Adrenal gland (tissue), 12 donors: ENCODE measurements around the gene C15orf61. TPM values are rescaled to one million over a fixed set of nuclear protein-coding genes. Genes with fewer than 3 reads are reported as not detected.

ENCODE experiments used
- DNase-seq, 7 donors: peaks; one replicate each; pipeline ENCODE4 v3.0.0-alpha.2; 2019 to 2020
- H3K27ac ChIP-seq, 5 donors: fragments of 200-600 bp; sonication (generic) in 4 of 5; 1 replicate in 3 of 5; 2 replicates in 2 of 5; pipeline versions ENCODE4 v1.5.1 to v1.8.0; 2016 to 2020; ENCODE audit warnings: mild to moderate bottlenecking in 1 of 5
- H3K27me3 ChIP-seq: fragments of 200-600 bp; 2 replicates; pipeline ENCODE4 v1.8.0; 2021
- H3K36me3 ChIP-seq, 2 donors: fragments of 200-600 bp; replicated peaks in 1 of 2; 1 replicate in 1 of 2; 2 replicates in 1 of 2; pipeline versions ENCODE4 v1.5.1 to v1.8.0; 2018 to 2022
- H3K4me1 ChIP-seq, 2 donors: fragments of 200-600 bp; replicated peaks in 1 of 2; 1 replicate in 1 of 2; 2 replicates in 1 of 2; pipeline versions ENCODE4 v1.5.1 to v1.8.0; 2018 to 2021
- H3K4me3 ChIP-seq, 4 donors: fragments of 200-600 bp; sonication (generic) in 3 of 4; one replicate each; pipeline ENCODE4 v1.5.1; 2016 to 2018
- H3K9me3 ChIP-seq, 3 donors: fragments of 200-600 bp; sonication (generic) in 1 of 3; replicated peaks in 1 of 3; 1 replicate in 2 of 3; 2 replicates in 1 of 3; pipeline versions ENCODE4 v1.5.1 to v1.8.0; 2016 to 2021
- CTCF ChIP-seq, 6 experiments: fragments of 450-650 bp in 4 of 6; fragments of 200-600 bp in 2 of 6; sonication (generic) in 1 of 6; IDR thresholded peaks; 1 replicate in 5 of 6; 2 replicates in 1 of 6; pipeline versions ENCODE4 v1.5.1 to v1.8.0; 2016 to 2021; ENCODE audit warnings: antibody characterized with exemption in 6 of 6, mild to moderate bottlenecking in 2 of 6, moderate library complexity in 1 of 6
- POLR2A ChIP-seq, 2 donors: fragments of 450-650 bp; IDR thresholded peaks; one replicate each; pipeline ENCODE4 v1.6.1; 2017; ENCODE audit warnings: antibody characterized with exemption in 2 of 2, mild to moderate bottlenecking in 2 of 2, moderate library complexity in 1 of 2
- WGBS, 4 donors: extraction: QIAGEN DNeasy Blood & Tissue Kit in 2 of 4; methylation state at CpG; one replicate each; pipeline versions ENCODE4 v1.1.5 to v1.1.7; 2013 to 2017; 5-methylcytosine and 5-hydroxymethylcytosine counted together
- intact Hi-C, 2 donors: fragments of 100-400 bp; cut with DNase I; formaldehyde crosslinking; loops; one replicate each; pipeline versions ENCODE4 v1.14.1 to v1.15.0; 2022 to 2023
- polyA plus RNA-seq, 3 donors: library from polyadenylated mRNA; stranded (reverse); fragments of 200-250 nt in 2 of 3; fragments of 350-450 nt in 1 of 3; fragmentation: Illumina TruSeq in 1 of 3; extraction: RNeasy Lipid Tissue Mini Kit (QIAGEN cat#74804) in 1 of 3; gene quantifications; one replicate each; pipeline ENCODE4 v1.2.3, GENCODE V29; 2013 to 2014
- total RNA-seq, 9 donors: library from RNA; depleted of rRNA in 4 of 9; stranded (reverse); fragments of >200 nt in 4 of 9; fragments of 120-200 nt in 1 of 9; fragmentation: NEBNext Ultra II Directional in 1 of 9; extraction: Animal tissue kit (Norgen Biotek cat#: 25700) in 1 of 9; gene quantifications; one replicate each; pipeline versions ENCODE4 v1.1.0 to v1.2.4, GENCODE V29; 2013 to 2023
- donor health status: healthy with polysubstance abuse.
- donor health status: Bipolar disorder and iron deficiency.
- donor health status: DM: yes; HTN: yes; CAD: no.
- donor health status: DM: no; HTN: no; CAD: no.
- donor health status: DM: no; HTN: no; CAD: no.
- donor health status: DM: yes; HTN: yes; CAD: no.

C15orf61 gene
- total and polyA plus RNA-seq, 12 donors, result 1.2 to 8.3 (median 4.3) TPM

GRCh38 chr15:67578020-67578600, 57.2 kb downstream of the C15orf61 start:
- Histone ChIP-seq H3K4me3 (no peak overlapping the region), H3K9me3 (no peaks in the 10 kb centered on the region), H3K27ac (no peak overlapping the region), H3K27me3 (no peaks in the 10 kb centered on the region), H3K36me3 (no peaks in the 10 kb centered on the region), H3K4me1 (no peaks in the 10 kb centered on the region)
- DNase-seq, result peak in 1 of 7 donors; percentile 27
- no peak for TF ChIP-seq CTCF (IDR thresholded peaks at IDR 0.05)
- TF ChIP-seq POLR2A (IDR thresholded peaks at IDR 0.05), result no peak
- WGBS, 4 donors, result 89 to 96% (median 91%) methylated on average over 3 to 4 of the region's 4 CpGs
- intact Hi-C loops, result no loop called here

- Histone ChIP-seq H3K4me1 (peaks cover 0 to 7% of the 10 kb centered on the region in 2 donors), H3K27ac (no peak overlapping the region), H3K9me3 (no peaks in the 10 kb centered on the region), H3K27me3 (no peaks in the 10 kb centered on the region), H3K36me3 (no peaks in the 10 kb centered on the region), H3K4me3 (no peak overlapping the region)
- 85 to 97% (median 90%) methylated on average over 5 of the region's 5 CpGs for WGBS, 4 donors
- intact Hi-C loops, result no loop called here
- TF ChIP-seq POLR2A (IDR thresholded peaks at IDR 0.05) (no peak), CTCF (IDR thresholded peaks at IDR 0.05) (no peak)
- no peak for DNase-seq
These were observed 58.2 kb downstream of the C15orf61 start for GRCh38 chr15:67579164-67579563.

Other genes starting within 250 kb of the C15orf61 start
- 10 to 100 TPM; 12.5 to 33.8 (median 18.0) TPM for gene MAP2K5, start 21.6 kb downstream of the C15orf61 start, total RNA-seq
- 10 to 100 TPM; 10.3 to 32.0 (median 13.0) TPM for gene MAP2K5, start 21.6 kb downstream of the C15orf61 start, polyA plus RNA-seq